ENCODE results near the gene TXNDC12.

DNA sequence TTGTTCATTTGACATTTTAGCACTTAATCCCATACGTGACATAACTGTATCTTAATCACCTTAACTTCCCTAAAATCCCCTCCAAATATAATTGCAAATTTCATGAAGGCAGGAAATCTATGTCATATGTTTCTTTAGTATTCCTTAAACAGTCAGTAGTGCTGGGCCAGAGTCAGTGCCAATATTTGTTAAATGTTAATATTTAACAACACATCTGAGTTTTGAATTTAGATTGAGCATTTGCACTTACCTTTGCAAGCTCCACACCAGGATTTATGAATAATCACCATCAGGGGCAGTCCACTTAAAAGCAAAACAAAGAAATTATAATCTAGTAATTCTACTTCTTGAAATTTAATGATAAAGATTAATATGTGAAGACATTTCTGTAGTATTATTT, 26.7 kb downstream of the TXNDC12 start:
- no peak for TF ChIP-seq CTCF (IDR thresholded peaks at IDR 0.05)
- TF ChIP-seq POLR2A (IDR thresholded peaks at IDR 0.05) = no peak
- no peak for TF ChIP-seq EP300 (IDR thresholded peaks at IDR 0.05)
- TF ChIP-seq POLR2AphosphoS5 (IDR thresholded peaks at IDR 0.05) = no peak
